Activated gamma-delta T cell treated with Interleukin-2 at 50 U/mL for 16 hours (primary cell): Measurements from ENCODE around the gene GPBP1L1.
"Not testable (repeated sequence)": the region's sequence is repeated elsewhere in the genome, so short reads cannot be mapped to it uniquely, and the experiment has no call there.

ENCODE experiments used
- DNase-seq: peaks from one replicate; pipeline ENCODE4 v3.0.0-alpha.2; 2020

GPBP1L1 gene

GRCh38 chr1:45679123-45679522, 7.2 kb downstream of the GPBP1L1 start:
- no peak for DNase-seq

- DNase-seq, result no peak
These were observed 7.8 kb downstream of the GPBP1L1 start for GRCh38 chr1:45678489-45678888.

GRCh38 chr1:45677751-45678245, 8.5 kb downstream of the GPBP1L1 start:
- no peak for DNase-seq

- not testable (repeated sequence) for DNase-seq
These were observed 9.8 kb downstream of the GPBP1L1 start for GRCh38 chr1:45676553-45676952.

GRCh38 chr1:45674478-45674877, 11.9 kb downstream of the GPBP1L1 start:
- DNase-seq, result no peak

- no peak for DNase-seq
These were observed 12.4 kb downstream of the GPBP1L1 start for GRCh38 chr1:45673956-45674355.

GRCh38 chr1:45669859-45670655, 16.3 kb downstream of the GPBP1L1 start:
- DNase-seq, result no peak

GRCh38 chr1:45669379-45669778, 17.0 kb downstream of the GPBP1L1 start:
- DNase-seq, result no peak

GRCh38 chr1:45668526-45668925, 17.8 kb downstream of the GPBP1L1 start:
- no peak for DNase-seq

GRCh38 chr1:45667321-45668111, 18.8 kb downstream of the GPBP1L1 start:
- no peak for DNase-seq

GRCh38 chr1:45666836-45667235, 19.5 kb downstream of the GPBP1L1 start:
- no peak for DNase-seq

- DNase-seq, result no peak
These were observed 26.0 kb downstream of the GPBP1L1 start for GRCh38 chr1:45660336-45660735.

- no peak for DNase-seq
These were observed 27.1 kb downstream of the GPBP1L1 start for GRCh38 chr1:45659222-45659621.

GRCh38 chr1:45658171-45658570, 28.2 kb downstream of the GPBP1L1 start:
- DNase-seq, result no peak

- DNase-seq, result no peak
These were observed 29.6 kb downstream of the GPBP1L1 start for GRCh38 chr1:45656573-45657226.

GRCh38 chr1:45654540-45655280, 31.6 kb downstream of the GPBP1L1 start:
- DNase-seq, result no peak

GRCh38 chr1:45647248-45648021, 38.9 kb downstream of the GPBP1L1 start:
- no peak for DNase-seq

GRCh38 chr1:45644661-45645060, 41.7 kb downstream of the GPBP1L1 start:
- DNase-seq, result no peak

GRCh38 chr1:45643978-45644377, 42.4 kb downstream of the GPBP1L1 start:
- no peak for DNase-seq

GRCh38 chr1:45643321-45643720, 43.0 kb downstream of the GPBP1L1 start:
- no peak for DNase-seq

- no peak for DNase-seq
These were observed 46.0 kb downstream of the GPBP1L1 start for GRCh38 chr1:45640293-45640692.

GRCh38 chr1:45635211-45635610, 51.1 kb downstream of the GPBP1L1 start:
- no peak for DNase-seq
